EL (cell line): Measurements from ENCODE around the gene CELSR2.
"Not testable (repeated sequence)": the region's sequence is repeated elsewhere in the genome, so short reads cannot be mapped to it uniquely, and the experiment has no call there.

Experiments
- DNase-seq: peaks from one replicate; pipeline ENCODE4 v3.0.0-alpha.2; 2016

The CELSR2 gene

DNA sequence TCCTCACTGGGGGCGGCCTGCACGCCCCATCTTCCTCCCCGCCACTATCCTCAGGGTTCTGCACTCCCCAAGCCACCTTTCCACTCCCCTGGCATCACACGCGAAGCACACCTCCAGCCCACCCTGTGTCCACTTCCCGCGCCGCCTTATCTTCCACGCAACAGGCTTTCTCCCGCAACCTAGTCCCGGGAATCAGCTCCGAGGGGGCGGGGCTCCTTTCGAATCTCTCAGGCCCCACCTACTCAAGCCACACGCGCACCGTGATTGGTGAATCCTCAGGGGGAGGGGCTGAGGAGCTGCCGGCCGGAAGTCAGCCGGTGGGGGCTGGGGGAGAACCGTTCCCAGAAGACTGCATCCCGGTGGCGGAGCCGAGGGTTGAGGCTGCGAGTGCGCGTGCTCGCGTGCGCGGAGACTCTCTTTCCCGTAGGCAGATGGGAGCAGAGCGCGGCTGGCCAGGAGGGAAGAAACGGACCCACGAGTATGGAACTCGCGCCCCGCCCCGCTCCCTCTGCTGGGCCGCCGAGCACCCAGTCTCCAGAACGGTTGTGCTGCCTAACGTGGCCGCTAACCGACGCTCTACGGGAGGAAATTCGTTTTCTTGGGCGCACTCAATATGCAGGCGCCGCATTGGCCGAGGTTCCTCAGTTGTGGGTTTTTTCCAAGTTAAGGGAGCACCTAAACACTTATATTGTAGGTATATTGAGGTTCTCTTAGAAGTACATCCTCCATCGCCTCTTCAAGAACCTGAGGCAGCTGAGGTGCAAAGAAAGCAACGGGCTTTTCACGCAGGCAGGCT lies 33.8 kb downstream of the CELSR2 start, which contains the start of gene PSRC1:
Gene PSRC1 (minus strand): TSS at position 194 of the 796 bp plus-strand sequence.
- DNase-seq = peak; percentile 97

DNA sequence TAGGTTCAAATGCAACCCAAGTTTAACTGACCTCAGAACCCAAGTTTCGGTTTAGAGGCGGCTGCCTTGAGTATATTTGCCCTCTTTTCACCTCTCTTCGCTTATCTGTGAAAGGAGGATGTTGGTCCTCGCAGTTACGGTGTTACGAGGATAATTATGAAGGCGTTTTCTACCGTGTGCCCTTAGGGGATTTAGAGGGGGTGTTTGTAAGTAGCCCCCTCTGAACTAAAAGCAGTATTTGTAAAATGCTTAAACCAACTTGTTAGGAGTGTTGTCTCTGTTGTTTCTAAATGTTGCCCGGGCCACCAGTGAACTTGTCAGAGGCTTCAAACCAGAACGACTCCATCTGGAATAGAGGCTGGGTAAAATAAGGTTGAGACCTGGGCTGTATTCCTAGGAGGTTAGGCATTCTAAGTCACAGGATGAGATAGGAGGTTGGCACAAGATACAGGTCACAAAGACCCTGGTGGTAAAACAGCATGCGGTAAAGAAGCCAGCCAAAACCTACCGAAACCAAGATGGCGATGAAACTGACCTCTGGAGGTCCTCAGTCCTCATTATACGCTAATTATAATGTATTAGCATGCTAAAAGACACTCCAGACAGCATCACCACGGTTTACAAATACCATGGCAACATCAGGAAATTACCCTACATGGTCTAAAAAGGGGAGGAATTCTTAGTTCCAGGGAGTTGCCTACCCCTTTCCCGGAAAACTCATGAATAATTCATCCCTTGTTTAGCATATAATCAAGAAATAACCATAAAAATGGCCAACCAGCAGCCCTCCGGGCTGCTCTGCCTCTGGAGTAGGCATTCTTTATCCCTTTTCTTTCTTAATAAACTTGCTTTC lies 34.6 kb downstream of the CELSR2 start:
- DNase-seq = no peak

DNA sequence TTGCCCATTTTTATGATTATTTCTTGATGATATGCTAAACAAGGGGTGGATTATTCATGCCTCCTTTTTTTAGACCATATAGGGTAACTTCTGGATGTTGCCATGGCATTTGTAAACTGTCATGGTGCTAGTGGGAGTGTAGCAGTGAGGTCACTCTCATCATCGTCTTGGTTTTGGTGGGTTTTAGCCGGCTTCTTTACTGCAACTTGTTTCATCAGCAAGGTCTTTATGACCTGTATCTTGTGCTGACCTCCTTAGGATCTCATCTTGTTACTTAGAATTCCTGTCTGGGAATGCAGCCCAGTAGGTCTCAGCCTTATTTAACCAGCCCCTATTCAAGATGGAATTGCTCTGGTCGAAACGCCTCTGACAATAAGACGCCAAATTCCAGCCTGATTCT lies 37.4 kb downstream of the CELSR2 start:
- not testable (repeated sequence) for DNase-seq

DNA sequence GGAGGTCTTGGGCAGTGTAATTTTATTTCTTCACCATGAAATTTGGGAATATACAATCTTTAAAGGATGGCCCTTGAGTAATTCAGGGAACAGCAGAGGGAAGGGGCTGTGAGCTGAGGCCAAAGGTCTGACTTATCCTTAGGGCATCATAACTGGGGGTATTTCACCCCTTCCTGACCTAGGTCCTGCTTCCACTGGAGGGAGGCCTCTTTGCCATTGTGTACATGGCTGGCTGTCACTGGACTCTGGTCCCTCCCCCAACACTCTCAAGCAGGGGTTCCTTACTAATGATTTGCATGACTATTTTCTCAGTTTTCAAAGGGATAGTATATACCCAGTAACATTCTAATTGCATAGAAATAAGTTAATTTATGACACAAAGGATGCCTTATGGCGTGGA lies 40.8 kb downstream of the CELSR2 start:
- DNase-seq = no peak

DNA sequence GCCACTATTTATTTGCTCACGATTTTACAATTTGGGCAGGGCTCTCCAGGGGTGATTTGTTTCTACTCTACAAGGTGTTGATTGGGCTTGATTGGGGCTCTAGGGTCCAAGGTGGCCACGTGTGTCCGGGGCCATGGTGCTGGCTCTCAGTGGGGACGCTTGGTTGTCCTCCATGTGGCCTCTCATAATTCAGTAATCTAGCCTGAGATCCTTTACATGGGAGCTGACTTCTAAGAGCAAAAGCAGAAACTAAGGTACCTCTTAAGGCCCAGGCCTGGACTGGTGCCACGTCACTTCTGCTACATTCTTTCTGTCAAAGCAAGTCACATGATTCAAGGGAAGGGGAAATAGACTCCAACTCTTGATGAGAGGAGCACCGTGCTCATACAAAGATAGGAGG lies 41.7 kb downstream of the CELSR2 start:
- no peak for DNase-seq

DNA sequence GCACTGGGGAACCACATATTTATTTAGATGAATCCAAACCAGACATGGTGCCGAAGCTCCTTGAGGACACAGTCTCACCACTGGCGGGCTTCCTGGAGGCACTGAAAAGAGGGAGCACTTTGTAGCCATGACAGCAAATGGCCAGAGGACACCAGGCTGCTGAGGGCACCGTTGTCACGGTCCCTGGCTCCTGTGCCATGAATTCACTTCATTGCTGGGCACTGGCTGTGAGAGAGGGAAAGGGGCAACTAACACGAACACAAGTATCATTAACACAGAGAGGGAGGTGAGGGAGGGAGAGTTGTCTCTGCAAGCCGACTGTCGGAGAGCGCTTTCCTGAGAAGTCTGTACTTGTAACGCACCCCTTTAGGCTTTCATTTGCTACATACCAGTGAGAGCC lies 43.0 kb downstream of the CELSR2 start:
- DNase-seq = no peak

DNA sequence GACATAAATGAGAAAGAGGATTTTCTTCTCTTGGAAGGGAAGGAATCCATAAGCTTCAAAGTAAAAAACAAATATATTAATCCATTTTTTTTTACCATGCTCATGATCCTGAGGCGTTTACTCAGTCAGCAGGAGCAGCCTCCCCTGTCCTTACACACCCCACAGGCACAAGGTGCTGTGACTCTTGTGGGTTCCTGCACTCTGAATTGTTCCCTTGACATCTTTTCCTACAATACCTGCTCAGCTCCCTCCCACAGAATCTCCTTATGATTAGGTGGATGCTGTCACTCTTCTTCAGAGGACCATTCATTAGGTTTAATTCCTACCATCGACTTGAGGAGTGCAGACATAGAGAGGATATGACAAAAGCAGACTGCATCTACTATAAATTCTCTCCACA lies 43.7 kb downstream of the CELSR2 start:
- DNase-seq = no peak

DNA sequence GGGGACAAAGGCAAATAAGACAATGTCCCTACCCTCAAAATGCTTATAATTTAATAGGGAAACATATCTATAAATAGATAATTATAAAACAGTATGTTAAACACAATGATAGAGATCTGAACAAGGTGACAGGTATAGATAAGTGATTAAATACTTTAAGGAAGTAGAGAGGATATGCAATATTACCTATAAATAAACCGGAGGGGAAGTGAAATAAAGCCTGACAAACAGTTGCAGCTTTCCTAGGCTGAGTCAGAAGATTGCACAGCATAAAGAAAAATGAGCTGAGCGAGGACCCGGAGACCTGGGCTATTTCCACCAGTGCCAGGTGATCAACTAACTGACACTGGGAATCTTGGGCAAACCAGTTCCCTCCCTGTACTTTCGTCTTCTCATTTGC lies 45.1 kb downstream of the CELSR2 start:
- no peak for DNase-seq

DNA sequence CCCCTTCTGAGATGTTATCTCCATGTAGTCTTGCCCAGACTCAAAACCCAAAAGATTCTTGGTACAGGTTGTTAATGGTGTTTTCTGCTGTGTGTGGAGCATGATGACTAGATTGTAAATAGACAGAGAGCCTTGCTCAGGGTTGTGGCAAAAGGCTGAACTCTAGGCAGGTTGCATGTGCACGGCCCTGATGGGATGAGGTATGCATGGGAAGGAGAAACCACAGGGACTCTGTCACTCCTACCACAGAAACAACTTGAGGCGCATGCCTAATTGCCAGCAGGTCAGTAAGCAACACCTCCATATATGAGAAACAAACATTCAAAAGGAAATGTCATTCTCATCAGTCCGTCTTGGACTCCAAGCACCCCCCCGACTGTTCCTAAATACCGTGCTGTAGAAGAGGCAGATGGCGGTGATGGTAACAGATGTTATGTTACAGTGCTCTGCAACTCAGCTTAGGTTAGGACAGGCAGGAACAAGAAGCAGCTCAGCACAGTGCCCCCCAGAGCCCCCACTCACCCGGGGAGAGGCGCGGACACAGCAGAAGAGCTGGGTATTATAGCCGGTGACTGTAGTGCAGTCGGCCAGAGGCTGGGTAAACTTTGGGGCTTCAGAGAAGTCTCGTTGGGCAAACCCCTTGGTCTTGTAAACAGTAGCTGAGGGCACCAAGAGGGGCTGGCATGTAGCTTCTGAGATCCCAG lies 46.5 kb downstream of the CELSR2 start:
- DNase-seq = no peak

DNA sequence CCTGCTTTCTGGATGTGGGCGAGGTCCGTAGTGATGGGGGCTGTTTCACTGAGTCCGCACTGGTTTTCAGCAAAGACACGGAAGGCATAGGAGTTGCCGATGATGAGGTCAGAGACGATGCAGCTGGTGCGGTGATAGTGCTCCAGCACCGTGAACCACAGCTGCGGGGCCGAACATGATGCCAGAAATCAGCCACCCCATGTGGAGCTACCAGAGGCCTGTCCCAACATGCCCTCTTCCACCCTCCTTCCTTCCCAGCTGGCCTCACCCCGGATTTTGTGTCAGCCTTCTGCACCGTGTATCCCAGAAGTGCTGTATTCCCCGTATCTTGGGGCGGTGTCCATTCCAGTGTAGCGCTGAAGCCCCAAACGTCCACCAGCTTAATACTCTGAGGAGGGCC lies 47.4 kb downstream of the CELSR2 start:
- DNase-seq = no peak

DNA sequence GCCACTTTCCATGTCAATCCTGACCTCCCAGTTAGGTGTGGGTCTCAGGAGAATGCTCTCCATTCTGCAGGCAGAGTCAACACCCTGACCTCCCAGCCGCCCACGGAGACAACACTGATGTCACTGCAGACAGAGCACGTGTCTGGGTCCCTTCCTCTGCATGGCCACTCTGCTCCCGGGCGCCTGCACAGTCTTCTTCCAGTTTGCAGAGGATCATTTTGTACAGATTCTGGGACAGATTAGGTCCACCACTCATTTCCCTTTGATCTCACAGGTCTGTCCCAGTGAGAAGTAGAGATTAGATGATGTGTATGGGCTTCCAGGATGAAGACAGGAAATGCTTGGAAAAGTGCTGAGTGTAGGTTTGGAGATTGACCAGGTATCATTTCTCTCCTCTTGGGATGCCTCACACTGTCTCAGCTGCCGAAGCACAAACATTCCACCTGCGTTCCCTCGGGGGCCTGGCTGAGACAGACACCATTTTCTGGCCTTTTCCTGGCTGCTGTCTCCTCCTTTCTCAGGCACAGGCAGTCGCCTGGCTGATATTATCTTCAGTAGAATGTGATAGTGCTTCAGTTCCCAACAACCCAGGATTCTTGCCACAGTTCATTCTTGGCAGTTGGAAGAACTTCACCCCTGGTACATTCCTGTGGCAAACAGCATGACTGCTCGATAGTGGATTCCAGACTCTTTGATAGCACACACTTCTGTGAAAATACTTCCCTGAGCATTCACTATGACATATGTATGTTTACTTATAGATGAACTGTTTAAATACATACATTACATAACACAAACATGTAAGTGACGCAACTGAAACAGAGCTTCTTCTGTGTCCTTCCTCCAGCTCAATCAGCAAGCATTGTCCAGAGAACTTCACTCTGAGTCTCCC lies 49.6 kb downstream of the CELSR2 start:
- DNase-seq = peak; percentile 88

DNA sequence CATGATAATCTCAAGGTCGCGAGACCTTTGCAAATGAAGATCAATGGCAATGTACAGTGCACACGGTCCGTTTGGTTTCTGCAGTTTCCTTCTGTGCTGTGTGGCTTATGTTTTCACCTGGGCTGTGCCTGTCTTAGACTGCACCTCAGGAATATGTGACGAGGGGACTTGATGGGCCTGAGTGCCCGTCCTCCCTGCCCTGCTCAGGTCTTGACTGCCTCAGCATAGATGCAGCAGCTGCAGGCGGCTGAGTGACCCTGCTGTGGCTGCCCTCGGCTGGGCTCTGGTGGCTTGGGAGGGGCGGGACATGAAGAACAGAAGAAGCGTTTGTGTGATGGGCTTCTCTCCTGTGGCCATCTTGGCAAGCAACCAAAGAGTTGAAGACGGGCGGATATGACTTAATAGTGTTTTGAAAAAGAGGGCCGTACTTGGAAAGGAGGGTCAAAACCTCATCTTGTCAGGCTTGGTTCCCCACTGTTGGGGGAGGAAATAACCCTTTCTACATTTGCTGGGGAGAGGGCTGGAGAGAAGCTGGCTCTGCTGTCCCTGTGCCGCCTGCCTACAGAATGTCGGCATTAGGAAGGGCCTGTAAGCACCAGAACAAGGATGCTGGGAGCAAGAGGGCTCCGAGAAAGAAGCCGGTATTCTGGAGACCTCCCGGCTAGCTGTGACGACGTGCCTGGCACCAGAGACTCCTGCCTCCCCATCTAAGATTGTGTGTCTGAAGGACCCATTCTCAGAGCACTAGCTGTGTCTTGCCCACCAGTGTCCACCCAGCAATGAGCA lies 50.4 kb downstream of the CELSR2 start:
- no peak for DNase-seq

DNA sequence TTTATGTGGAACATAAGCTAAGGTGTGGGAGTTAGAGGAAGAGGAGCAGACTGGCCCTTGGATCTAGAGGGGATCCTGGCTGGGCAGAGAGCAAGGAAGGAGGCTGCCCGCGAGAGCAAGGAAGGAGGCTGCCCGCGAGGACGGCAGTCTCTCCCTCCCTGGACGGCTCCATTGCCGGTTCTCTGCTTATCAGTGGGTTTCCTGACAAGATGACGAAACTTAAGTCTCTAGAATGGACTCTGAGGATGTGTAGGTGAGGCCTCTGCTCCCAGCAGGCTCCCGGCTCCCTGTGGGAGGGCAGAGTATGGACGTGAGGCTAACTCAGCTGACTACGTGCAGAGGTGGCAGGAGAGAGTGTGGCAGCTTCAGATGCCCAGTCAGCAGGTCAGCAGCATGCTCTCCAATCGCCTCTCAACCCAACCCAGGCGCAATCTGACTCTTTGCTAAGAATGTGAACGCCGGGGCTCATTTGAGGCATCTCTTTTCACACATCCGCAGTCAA lies 51.4 kb downstream of the CELSR2 start:
- DNase-seq = no peak

DNA sequence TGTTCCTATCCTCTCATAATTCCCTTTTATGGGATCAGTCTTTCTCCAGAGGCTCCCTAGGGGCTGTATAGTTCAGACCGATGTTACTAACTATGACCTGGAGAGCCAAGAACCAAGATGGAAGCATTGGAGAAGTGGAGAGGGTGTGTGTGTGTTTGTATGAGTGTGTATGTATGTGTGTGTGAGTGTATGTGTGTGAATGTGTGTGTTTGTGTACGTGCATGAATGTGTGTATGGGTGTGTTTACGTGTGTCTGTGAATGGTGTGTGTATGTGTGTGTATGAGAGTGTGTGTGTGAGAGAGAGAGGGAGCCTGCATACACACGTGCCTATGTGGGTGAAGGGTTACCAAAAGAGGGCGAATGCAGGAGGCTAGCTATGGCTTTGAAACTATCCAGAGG lies 52.5 kb downstream of the CELSR2 start:
- no peak for DNase-seq

DNA sequence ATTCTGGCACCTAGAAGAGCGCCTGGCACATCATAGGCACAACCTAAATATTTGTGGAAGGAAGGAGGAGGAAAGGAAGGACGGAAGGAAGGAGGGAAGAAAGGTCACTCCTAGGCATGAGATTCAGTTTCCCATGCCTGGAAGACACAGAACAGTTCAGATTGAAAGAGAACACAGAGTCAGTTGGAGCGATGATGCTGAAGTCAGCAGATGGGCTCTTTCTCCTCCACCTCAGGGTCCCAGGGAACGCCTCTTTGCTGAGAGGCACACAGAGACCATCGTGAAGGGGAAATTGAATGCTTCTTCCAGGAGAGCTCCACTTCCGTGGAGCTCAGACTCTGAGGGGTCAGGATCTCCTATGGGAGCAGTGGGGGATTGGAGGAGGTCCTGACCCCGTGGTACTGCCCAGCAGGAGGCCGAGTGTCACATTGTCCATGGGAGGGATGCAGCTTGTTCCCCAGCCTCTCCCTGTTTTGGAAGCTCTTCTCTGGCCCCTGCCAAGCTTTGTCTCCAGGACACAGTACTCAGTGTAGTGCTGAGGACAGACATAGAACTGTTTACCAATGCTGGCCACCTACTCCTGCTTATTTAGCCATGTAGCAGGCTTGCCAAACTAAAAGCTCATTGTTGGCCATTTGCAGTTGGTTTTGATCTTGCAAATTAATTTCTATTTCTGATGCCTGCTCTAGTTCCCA lies 55.0 kb downstream of the CELSR2 start:
- DNase-seq = no peak

DNA sequence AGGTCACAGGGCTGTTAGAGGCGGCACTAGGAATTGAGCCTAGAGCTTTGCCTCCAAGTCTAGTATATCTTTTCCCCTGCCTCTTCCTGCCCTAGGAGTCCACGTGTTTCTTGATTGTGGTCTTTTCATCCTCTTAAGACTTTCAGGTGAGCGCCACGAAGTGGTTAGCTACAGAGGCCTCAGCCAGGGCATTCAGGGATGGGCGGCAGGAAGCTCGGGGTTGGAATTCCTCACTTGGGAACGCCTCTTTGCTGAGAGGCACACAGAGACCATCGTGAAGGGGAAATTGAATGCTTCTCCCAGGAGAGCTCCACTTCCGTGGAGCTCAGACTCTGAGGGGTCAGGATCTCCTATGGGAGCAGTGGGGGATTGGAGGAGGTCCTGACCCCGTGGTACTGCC lies 56.7 kb downstream of the CELSR2 start:
- DNase-seq = not testable (repeated sequence)

DNA sequence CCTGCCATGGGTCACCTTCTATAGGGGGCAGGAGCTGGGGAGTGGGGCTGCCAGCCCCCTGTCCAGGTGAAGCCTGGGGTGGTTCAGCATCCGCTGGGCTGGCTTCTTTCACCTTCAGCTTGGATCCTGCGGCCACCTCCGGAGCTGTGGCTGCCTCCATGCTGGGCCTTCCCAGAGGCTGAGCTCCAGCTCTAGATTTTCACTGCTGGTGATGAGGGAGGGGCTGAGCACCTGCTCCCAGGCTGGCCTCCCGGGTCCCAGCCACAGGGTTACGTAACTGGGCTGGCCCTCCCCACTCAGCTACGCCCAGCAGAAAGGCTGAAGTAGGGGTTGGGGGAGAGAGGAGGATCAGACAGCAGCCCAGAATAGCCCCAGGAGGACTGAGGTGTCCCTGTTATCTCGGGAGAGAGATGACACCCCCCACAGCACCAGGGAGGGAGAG lies 57.5 kb downstream of the CELSR2 start, which contains the start of gene MYBPHL:
Gene MYBPHL (minus strand): TSS at position 180 of the 442 bp plus-strand sequence. CDS start 20 bp downstream, at position 160.
- DNase-seq = no peak

DNA sequence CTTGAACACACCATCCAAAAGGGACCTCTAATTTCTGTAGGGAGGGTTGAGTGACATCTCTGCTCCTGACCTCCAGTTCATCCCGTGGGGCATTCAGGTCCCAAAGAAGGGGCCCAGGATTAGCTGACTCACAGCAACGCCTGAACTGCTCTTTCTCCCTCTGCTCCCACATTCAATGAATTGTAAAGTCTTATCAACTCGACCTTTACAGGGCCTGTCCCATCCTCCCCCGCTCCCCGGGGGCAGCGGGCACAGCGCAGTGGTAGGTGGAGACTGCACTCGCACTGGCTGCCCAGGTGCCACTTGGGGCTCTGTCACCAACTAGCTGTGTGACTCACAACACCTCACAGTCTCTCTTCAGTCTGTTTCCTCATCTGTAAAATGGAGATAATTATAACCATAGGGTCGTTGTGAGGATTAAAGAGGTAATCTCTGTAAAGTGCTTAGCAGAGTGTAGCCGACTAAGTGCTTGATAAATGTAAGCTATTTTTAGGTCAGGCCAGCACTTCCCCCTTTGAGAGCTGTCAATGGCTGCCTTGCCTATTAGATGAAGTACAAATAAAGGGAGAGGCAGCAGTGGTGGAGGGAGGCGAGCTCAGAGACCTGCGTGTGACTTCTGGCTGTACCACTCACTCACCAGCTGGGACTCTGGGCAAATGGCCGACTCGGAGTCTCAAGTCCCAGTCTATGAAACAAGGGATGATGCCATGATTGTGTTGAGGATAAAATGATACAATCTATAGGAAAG lies 58.1 kb downstream of the CELSR2 start:
- DNase-seq = no peak

DNA sequence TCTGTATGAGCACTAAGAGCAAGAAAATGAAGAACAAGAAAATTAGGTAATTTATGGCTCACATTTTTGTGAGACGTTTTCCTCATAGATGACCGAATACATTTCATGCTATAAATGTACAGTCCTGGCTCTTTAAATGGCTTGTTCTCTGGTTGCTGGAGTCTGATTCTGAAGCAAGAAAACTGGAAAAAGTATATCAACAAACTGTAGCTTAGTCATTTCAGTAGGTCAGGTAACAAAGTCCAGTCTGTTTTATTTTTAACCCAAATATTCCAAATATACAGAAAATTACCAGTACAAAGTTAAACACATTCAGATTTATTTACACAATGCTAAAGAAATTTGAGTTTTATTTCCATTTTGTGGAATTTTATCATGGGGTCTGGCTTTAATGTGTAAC lies 60.0 kb downstream of the CELSR2 start:
- no peak for DNase-seq

DNA sequence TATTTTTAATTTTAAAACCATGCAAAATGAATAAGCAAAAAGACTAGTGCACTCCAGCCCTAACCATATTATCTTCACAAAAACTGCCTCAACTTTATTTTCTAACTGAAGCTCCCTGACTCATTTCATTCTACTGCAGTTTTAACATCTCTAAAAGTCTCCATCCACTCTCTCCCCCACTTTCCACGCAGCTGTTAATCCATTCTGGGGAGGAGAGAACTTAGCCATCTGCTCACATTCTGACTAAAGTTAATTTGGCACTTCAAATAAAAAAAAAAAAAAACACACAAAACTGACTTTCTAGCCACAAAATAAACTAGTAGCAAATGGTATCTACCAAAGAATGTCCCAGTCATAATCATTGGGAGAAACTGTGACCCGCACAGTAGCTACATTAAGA lies 62.9 kb downstream of the CELSR2 start:
- DNase-seq = no peak
